ENCODE measurements around the gene SIGLEC8.
"Not testable (repeated sequence)": the region's sequence is repeated elsewhere in the genome, so short reads cannot be mapped to it uniquely, and the experiment has no call there.

The SIGLEC8 gene

DNA sequence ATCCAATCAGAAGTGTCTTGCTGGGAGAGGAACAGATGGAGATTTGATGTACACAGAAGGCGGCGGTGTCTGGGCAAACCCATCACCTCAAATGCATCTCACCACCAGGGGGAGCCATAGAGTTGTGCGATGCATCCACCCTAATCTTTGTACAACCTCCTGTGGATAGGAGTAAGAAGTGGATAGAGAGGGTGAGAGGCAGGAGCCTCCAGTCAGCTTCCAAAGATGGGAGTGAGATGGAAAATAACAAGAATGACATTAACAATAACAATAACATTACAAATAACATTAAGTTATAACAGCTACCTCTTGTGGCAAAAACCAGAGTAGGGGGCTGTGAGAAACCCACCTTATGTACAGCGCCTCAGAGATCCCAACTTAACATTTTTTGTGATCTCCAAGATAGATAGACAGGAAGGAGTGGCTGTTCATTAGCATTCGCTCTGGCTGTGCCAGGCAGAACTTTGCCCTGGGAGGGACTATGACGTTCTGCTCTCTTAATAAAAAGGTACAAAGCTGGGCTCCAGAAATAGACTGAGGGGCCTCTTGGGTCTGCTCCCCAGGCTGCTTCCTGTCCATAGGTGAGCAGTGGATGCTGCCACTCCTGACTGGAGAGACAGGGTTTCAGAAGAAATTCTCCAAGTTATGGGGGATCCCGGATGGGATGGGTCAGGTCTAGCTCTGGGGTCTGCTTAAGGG is 14.9 kb upstream of the SIGLEC8 start:
- DNase-seq (ENCODE audit: low spot score): peak; percentile 75

DNA sequence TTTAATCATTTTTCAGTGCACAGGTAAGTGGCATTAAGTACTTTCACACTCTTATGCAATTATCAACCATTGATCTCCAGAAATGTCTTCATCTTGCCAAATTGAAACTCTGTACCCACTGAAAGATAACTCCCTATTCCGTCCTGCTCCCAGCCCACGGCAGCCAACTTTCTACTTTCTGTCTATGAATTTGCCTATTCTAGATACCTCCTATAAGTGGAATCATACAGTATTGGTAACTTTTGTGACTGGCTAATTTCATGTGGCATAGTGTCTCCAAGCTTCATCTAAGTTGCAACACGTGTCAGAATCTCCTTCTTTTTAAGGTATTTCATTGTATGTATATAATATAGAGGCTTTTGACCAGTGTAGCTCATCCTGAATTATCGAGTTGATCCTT is 14.4 kb upstream of the SIGLEC8 start:
- no peak for DNase-seq (ENCODE audit: low spot score)

DNA sequence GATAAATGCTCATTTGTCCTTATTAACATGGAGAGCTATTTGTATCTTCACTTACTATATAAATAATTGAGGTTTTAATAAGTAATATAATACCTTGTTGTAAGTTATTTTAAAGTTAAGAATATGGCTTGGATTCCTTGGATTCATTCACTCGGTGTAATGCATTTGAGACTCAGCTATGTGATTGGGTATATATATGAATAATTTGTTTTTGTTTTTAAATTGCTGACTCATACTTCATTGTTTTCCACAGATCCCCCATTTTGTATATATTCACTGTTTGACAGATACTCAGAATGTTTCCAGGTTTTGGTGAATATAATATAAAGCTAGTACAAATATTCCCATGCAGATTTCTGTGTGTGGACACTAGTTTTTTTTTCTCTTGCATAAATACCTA is 13.3 kb upstream of the SIGLEC8 start:
- no peak for DNase-seq (ENCODE audit: low spot score)

DNA sequence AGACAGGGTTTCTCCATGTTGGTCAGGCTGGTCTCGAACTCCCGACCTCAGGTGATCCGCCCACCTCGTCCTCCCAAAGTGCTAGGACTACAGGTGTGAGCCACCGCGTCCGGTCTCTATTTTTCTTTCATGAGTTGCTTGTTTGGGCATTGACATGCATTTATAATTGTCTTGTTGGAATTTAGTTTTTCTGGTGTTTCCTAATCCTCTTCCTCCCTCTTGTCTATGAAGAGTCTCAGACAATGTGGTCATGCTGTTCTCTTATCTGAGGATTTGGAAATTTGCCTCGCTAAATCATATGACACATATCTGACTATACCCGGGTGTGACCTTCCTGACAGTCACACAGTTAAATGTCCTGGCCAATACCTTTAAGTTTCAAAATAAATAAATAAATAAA is 12.7 kb upstream of the SIGLEC8 start:
- DNase-seq (ENCODE audit: low spot score): no peak

GRCh38 chr19:51469629-51470028 is 11.4 kb upstream of the SIGLEC8 start:
- no peak for DNase-seq (ENCODE audit: low spot score)

DNA sequence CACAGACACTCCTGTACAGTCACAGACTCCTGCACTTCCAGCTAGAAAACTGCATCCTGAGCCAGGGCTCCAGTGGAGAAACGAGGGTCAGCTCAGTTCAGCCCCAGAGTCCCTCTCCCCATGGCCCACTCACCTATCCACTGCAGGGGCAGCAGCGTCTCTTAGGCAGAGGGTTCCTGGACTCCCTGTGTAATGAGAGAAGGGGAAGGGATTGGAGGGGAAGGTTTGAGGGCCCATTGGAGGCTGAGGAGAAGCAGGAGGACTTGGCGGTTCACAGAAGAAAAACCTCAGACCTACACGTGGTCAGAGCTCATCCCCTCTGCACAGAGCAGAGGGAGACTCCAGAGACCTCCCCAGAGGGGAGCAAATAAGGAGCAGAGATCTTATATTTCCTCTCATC is 10.9 kb upstream of the SIGLEC8 start:
- no peak for DNase-seq (ENCODE audit: low spot score)

GRCh38 chr19:51468545-51468920 is 10.3 kb upstream of the SIGLEC8 start:
- DNase-seq (ENCODE audit: low spot score): no peak

DNA sequence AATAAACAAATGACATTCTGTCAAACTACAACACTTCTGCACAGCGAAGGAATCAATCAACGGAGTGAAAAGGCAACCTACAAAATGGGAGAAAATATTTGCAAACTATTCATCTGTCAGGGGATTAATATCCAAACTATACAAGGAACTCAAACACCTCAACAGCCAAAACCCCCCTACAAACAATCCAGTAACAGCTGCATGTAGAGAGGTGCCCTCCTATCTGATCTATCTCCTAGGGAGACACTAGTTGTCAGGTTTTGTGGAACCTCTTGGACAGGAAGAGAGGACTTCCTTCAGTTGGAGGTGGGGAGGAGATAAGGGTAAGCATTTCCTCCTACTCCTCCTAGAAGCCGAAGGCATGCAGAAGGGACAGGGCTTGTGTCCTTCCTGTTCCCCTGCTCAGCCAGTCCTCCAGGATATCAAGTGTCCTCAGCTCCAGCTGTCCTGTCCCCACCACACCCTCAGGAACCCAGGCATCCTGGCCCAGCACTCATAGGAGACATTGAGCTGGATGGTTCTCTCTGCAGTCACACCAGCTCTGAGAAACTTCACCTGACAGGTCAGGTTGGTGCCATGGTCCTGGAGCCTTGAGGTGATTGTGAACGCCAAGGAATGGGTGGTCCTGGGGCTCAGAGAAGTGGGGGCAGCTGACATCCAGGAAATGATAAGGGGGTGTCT is 9.8 kb upstream of the SIGLEC8 start:
- DNase-seq (ENCODE audit: low spot score): no peak

DNA sequence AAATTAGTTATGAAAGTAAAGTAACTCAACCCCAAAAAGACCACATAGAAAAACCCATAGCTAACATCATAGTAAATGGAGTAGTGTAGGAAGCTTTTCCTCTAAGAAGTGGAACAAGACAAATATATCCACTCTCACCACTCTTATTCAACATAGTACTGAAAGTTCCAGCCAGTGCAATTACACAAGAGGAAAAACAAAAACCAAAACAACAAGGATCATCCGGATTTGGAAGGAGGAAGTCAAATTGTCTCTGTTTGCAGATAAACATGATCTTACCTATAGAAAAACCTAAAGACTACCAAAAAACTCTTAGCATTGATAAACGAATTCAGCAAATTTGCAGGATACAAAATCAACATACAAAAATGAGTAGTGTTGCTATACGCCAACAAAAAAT is 8.5 kb upstream of the SIGLEC8 start:
- DNase-seq (ENCODE audit: low spot score): no peak

GRCh38 chr19:51463976-51464581 is 5.8 kb upstream of the SIGLEC8 start:
- DNase-seq (ENCODE audit: low spot score): not testable (repeated sequence)

GRCh38 chr19:51462681-51463080 is 4.4 kb upstream of the SIGLEC8 start:
- DNase-seq (ENCODE audit: low spot score): no peak

GRCh38 chr19:51462276-51462675 is 4.0 kb upstream of the SIGLEC8 start:
- no peak for DNase-seq (ENCODE audit: low spot score)

GRCh38 chr19:51461723-51462161 is 3.5 kb upstream of the SIGLEC8 start:
- no peak for DNase-seq (ENCODE audit: low spot score)

DNA sequence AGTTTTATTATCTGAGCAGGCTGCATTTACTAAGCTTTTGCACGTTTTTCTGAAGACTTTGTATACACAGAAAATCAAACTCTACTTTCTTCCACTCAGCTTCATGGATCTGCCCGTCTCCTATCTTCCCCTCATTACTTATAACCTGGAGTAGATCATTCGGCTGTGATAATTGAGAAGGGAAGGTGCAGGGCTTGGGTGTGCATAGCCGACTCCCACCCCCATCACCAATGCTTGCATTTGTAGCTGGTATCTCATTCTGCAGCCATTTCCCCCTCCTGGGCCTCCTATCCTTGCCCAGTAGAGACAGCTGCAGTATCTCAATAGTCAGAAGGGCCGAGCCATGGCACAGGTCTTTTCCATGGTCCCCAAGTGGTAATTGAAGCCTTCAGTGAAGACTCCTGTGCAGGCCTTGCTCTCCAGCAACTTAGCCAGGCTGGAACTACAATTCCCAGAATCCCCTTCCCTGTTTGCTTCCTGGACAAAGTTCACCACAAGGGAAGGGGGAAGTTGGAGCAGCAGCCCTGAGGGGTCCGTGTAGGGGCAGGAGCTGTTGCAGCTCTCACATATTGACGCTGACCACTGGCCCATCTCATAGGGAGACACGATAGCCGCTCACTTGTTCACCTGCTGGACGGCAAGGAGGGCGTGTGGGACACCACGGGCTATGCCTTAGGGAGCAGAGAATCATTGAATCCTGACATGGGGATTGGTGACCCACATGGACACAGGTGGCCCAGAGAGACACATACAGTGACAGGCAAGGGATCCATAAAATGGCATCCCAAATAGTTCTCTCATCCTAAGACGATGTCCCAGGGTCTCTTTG is 2.1 kb upstream of the SIGLEC8 start:
- peak; percentile 67 for DNase-seq (ENCODE audit: low spot score)

GRCh38 chr19:51458899-51459505 is 748 bp upstream of the SIGLEC8 start:
- DNase-seq (ENCODE audit: low spot score): no peak

- no peak for DNase-seq (ENCODE audit: low spot score)
Observed at GRCh38 chr19:51457351-51458013, 772 bp downstream of the SIGLEC8 start.

GRCh38 chr19:51456541-51457290 is 1.5 kb downstream of the SIGLEC8 start:
- no peak for DNase-seq (ENCODE audit: low spot score)

GRCh38 chr19:51450730-51451307 is 7.4 kb downstream of the SIGLEC8 start:
- no peak for DNase-seq (ENCODE audit: low spot score)

DNA sequence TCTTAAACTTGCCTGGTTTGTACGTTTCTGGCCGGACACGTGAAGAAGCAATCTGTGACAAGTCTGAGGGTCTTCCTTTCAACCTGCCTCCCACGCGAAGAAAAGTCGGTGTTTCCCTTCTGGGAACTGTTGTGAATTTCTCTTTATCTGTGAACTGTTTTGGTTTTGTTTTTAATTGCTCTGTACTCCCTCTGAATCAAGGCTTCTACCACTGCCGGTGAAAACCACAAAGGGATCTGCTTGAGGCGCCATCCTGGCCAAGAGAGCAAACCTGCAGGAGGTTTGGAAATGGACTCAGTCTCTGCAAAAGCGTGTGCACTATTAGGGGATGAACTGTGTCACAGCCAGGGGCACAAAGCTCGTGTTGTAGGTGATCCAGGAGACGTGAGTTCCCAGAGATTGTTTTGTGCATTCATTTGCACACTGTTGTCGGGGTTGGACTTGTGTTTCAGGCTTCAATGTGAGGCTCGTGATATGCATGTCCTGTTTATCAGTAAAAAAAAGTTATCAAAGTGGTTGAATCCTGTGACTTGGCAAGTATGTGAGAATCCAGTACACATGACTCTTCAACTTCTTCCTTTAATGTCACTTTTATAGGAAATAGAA is 9.7 kb downstream of the SIGLEC8 start:
- no peak for DNase-seq (ENCODE audit: low spot score)

DNA sequence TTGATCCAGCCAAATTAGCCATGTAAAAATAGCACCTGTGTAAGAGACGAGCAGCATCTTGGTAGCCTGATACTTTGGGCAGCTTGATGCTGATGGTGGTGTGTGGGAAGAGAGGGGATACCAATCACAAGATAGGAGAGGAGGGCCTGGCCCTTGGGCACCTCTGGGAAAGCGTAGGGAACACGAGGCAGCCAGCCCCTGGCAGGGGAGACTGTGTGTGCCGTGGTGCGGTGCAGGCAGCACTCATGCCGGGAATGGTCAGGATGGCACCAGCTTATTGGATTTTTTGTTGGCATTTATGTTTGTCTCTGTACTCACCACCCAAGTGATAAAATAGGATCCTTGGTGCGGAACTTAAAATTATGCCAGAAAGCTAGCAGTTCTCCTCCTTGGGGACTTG is 10.2 kb downstream of the SIGLEC8 start:
- no peak for DNase-seq (ENCODE audit: low spot score)
